H1 (cell line): Measurements from ENCODE around the gene LTBR. TPM values are rescaled to one million over a fixed set of nuclear protein-coding genes. Genes with fewer than 3 reads are reported as not detected.

Experiments
- CBX5 ChIP-seq: fragments of 300-800, 300-1000 bp; sonication (generic); IDR thresholded peaks from 2 replicates; pipeline ENCODE4 v1.7.1; 2016; ENCODE audit warnings: antibody characterized with exemption, low read length, low read depth
- EZH2 ChIP-seq: fragments of 200-600 bp; sonication (generic); IDR thresholded peaks from 2 replicates; pipeline ENCODE4 v1.7.1; 2012; ENCODE audit warnings: low read depth, mild to moderate bottlenecking, moderate library complexity, low read length, inconsistent platforms; ENCODE audit not compliant: severe bottlenecking
- NANOG ChIP-seq: IDR thresholded peaks from 2 replicates; pipeline ENCODE4 v1.6.1; 2011; ENCODE audit warnings: low read length, low read depth, mild to moderate bottlenecking, inconsistent platforms; ENCODE audit not compliant: insufficient read depth, poor library complexity, severe bottlenecking
- RAD21 ChIP-seq, 2 experiments: IDR thresholded peaks in 1 of 2; conservative IDR thresholded peaks in 1 of 2; 2 replicates each; pipeline ENCODE4 v1.6.1; 2011; ENCODE audit warnings: low read depth in 2 of 2, low read length in 2 of 2, improper control_type of control experiment in 1 of 2, inconsistent platforms in 1 of 2, mild to moderate bottlenecking in 1 of 2, moderate library complexity in 1 of 2
- TCF12 ChIP-seq: IDR thresholded peaks from 2 replicates; pipeline ENCODE4 v1.6.1; 2011; ENCODE audit warnings: low read depth, mild to moderate bottlenecking, low read length
- polyA plus RNA-seq, 7 experiments: library from polyadenylated mRNA; depleted of rRNA in 3 of 7; stranded (reverse) in 5 of 7; unstranded in 2 of 7; fragments of >200 nt in 5 of 7; fragments of 200-250 nt in 2 of 7; gene quantifications; 1 replicate in 5 of 7; 2 replicates in 1 of 7; 4 replicates in 1 of 7; pipeline versions ENCODE4 v1.2.1 to v1.2.3, GENCODE V29; 2011 to 2013; ENCODE audit warnings: missing spikeins in 2 of 7, mixed read lengths in 2 of 7
- total RNA-seq: library from RNA; stranded (reverse); fragmentation: NEBNext Ultra II Directional; extraction: Animal tissue kit (Norgen Biotek cat#: 25700); gene quantifications from 2 replicates; pipeline ENCODE4 v1.2.1, GENCODE V29; 2021
- TF ChIP-seq, protein P1 (sequence below): fragments of 300-600 bp; sonication (generic); IDR thresholded peaks from 2 replicates; pipeline ENCODE4 v1.7.1; 2012; ENCODE audit warnings: low read length, moderate library complexity, mild to moderate bottlenecking, inconsistent platforms; ENCODE audit not compliant: insufficient replicate concordance
- TF ChIP-seq, protein P2 (sequence below): IDR thresholded peaks from 2 replicates; pipeline ENCODE4 v1.6.1; 2012; ENCODE audit warnings: inconsistent platforms
- TF ChIP-seq, protein P3 (sequence below): IDR thresholded peaks from 2 replicates; pipeline ENCODE4 v1.6.1; 2012; ENCODE audit warnings: inconsistent platforms

Gene LTBR
- total and polyA plus RNA-seq, 2 of the 8 experiments (the other 6 are each of a cell fraction or from before 2014, with no cell fraction given), result 5.1 to 6.3 TPM

DNA sequence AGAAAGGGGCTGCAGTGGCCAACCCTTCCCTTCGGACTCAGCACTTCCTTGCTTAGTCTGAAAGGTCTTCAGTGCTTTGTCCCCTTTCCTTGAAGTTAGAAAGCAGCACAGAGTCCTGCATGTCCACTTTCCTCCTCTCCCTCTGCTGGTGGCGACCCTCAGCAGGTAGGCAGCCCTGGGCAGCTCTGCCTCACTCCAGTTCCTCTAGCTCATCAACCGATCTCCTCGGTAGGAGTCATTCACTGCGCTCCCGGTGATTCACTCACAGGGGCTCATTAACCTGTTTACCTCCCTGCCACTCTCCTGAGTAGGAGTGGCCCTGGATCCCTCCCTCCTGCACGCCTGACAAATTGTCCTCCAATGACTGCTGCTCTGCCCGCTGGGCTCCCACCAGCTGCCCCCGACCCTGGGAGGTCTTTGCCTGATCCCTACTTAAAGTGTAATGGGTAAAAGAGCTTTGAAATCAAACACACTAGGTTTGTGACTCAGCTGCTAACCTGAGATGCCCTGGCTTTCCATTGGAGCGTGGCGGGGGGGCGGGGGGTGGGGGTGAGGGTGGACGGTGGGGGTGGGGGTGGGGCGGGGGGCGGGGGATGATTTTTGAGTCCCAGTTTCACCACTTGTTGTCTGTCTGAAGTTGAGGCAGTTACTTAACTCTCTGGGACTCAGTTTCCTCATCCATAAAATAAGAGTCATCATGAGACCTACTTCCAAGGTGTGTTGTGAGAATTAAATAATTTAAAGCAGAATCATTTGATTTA, 12.8 kb upstream of the LTBR start (continued):
- TF ChIP-seq, protein P1, sequence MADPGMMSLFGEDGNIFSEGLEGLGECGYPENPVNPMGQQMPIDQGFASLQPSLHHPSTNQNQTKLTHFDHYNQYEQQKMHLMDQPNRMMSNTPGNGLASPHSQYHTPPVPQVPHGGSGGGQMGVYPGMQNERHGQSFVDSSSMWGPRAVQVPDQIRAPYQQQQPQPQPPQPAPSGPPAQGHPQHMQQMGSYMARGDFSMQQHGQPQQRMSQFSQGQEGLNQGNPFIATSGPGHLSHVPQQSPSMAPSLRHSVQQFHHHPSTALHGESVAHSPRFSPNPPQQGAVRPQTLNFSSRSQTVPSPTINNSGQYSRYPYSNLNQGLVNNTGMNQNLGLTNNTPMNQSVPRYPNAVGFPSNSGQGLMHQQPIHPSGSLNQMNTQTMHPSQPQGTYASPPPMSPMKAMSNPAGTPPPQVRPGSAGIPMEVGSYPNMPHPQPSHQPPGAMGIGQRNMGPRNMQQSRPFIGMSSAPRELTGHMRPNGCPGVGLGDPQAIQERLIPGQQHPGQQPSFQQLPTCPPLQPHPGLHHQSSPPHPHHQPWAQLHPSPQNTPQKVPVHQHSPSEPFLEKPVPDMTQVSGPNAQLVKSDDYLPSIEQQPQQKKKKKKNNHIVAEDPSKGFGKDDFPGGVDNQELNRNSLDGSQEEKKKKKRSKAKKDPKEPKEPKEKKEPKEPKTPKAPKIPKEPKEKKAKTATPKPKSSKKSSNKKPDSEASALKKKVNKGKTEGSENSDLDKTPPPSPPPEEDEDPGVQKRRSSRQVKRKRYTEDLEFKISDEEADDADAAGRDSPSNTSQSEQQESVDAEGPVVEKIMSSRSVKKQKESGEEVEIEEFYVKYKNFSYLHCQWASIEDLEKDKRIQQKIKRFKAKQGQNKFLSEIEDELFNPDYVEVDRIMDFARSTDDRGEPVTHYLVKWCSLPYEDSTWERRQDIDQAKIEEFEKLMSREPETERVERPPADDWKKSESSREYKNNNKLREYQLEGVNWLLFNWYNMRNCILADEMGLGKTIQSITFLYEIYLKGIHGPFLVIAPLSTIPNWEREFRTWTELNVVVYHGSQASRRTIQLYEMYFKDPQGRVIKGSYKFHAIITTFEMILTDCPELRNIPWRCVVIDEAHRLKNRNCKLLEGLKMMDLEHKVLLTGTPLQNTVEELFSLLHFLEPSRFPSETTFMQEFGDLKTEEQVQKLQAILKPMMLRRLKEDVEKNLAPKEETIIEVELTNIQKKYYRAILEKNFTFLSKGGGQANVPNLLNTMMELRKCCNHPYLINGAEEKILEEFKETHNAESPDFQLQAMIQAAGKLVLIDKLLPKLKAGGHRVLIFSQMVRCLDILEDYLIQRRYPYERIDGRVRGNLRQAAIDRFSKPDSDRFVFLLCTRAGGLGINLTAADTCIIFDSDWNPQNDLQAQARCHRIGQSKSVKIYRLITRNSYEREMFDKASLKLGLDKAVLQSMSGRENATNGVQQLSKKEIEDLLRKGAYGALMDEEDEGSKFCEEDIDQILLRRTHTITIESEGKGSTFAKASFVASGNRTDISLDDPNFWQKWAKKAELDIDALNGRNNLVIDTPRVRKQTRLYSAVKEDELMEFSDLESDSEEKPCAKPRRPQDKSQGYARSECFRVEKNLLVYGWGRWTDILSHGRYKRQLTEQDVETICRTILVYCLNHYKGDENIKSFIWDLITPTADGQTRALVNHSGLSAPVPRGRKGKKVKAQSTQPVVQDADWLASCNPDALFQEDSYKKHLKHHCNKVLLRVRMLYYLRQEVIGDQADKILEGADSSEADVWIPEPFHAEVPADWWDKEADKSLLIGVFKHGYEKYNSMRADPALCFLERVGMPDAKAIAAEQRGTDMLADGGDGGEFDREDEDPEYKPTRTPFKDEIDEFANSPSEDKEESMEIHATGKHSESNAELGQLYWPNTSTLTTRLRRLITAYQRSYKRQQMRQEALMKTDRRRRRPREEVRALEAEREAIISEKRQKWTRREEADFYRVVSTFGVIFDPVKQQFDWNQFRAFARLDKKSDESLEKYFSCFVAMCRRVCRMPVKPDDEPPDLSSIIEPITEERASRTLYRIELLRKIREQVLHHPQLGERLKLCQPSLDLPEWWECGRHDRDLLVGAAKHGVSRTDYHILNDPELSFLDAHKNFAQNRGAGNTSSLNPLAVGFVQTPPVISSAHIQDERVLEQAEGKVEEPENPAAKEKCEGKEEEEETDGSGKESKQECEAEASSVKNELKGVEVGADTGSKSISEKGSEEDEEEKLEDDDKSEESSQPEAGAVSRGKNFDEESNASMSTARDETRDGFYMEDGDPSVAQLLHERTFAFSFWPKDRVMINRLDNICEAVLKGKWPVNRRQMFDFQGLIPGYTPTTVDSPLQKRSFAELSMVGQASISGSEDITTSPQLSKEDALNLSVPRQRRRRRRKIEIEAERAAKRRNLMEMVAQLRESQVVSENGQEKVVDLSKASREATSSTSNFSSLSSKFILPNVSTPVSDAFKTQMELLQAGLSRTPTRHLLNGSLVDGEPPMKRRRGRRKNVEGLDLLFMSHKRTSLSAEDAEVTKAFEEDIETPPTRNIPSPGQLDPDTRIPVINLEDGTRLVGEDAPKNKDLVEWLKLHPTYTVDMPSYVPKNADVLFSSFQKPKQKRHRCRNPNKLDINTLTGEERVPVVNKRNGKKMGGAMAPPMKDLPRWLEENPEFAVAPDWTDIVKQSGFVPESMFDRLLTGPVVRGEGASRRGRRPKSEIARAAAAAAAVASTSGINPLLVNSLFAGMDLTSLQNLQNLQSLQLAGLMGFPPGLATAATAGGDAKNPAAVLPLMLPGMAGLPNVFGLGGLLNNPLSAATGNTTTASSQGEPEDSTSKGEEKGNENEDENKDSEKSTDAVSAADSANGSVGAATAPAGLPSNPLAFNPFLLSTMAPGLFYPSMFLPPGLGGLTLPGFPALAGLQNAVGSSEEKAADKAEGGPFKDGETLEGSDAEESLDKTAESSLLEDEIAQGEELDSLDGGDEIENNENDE, result no peak
- TF ChIP-seq CBX5 (no peak), RAD21 (IDR thresholded peaks at IDR 0.05 in 1 of 2, conservative IDR thresholded peaks at IDR 0.05 in 1 of 2; ENCODE audit: low read depth in 2 of 2, low read length in 2 of 2) (no peak; a peak in 1 of 4 replicates), NANOG (no peak), EZH2 (no peak), TCF12 (no peak)
- TF ChIP-seq, protein P2, sequence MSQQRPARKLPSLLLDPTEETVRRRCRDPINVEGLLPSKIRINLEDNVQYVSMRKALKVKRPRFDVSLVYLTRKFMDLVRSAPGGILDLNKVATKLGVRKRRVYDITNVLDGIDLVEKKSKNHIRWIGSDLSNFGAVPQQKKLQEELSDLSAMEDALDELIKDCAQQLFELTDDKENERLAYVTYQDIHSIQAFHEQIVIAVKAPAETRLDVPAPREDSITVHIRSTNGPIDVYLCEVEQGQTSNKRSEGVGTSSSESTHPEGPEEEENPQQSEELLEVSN, result no peak
- TF ChIP-seq, protein P3, sequence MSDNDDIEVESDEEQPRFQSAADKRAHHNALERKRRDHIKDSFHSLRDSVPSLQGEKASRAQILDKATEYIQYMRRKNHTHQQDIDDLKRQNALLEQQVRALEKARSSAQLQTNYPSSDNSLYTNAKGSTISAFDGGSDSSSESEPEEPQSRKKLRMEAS, result no peak
